Right lobe of liver (tissue), 6 donors: ENCODE data around the gene TGFBR1. TPM values are rescaled to one million over a fixed set of nuclear protein-coding genes. Genes with fewer than 3 reads are reported as not detected.

Experiments used
- ATAC-seq, 4 donors: fragments of 200-7000 bp; cut with Tn5 transposase; one replicate each; pipeline ENCODE4 v1.9.1; 2020; ENCODE audit warnings: mild to moderate bottlenecking in 4 of 4, moderate library complexity in 4 of 4
- DNase-seq, 3 donors: peaks; one replicate each; pipeline ENCODE4 v3.0.0-alpha.2; 2020
- H3K27ac ChIP-seq, 3 donors: fragments of 200-600 bp; one replicate each; pipeline ENCODE4 v1.8.0; 2022
- H3K27me3 ChIP-seq, 2 donors: fragments of 200-600 bp; one replicate each; pipeline ENCODE4 v1.8.0; 2022
- H3K36me3 ChIP-seq, 4 donors: fragments of 200-600 bp; sonication (generic) in 1 of 4; one replicate each; pipeline versions ENCODE4 v1.5.1 to v1.8.0; 2017 to 2022; ENCODE audit warnings: control low read depth in 1 of 4
- H3K4me1 ChIP-seq, 4 donors: fragments of 200-600 bp; sonication (generic) in 1 of 4; one replicate each; pipeline versions ENCODE4 v1.5.1 to v1.8.0; 2017 to 2022; ENCODE audit warnings: control low read depth in 1 of 4
- H3K4me3 ChIP-seq, 3 donors: fragments of 200-600 bp; one replicate each; pipeline ENCODE4 v1.8.0; 2022
- H3K9me3 ChIP-seq, 4 donors: fragments of 200-600 bp; sonication (generic) in 1 of 4; one replicate each; pipeline versions ENCODE4 v1.5.1 to v1.8.0; 2017 to 2022; ENCODE audit warnings: control low read depth in 1 of 4
- CTCF ChIP-seq, 4 donors: fragments of 200-600 bp in 3 of 4; fragments of 450-650 bp in 1 of 4; IDR thresholded peaks; one replicate each; pipeline versions ENCODE4 v1.5.1 to v1.8.0; 2016 to 2022; ENCODE audit warnings: antibody characterized with exemption in 4 of 4, mild to moderate bottlenecking in 2 of 4
- POLR2A ChIP-seq: fragments of 450-650 bp; IDR thresholded peaks from one replicate; pipeline ENCODE4 v1.6.1; 2017; ENCODE audit warnings: antibody characterized with exemption, mild to moderate bottlenecking
- WGBS: methylation state at CpG from one replicate; pipeline ENCODE4 v1.1.6; 2018; ENCODE audit warnings: low coverage, low lambda C conversion rate; ENCODE audit not compliant: insufficient coverage; ENCODE audit errors: missing lambda C conversion rate; 5-methylcytosine and 5-hydroxymethylcytosine counted together
- intact Hi-C, 2 donors: fragments of 100-400 bp; cut with DNase I; formaldehyde crosslinking; loops; one replicate each; pipeline versions ENCODE4 v1.11.2 to v1.14.1; 2022
- total RNA-seq, 6 experiments: library from RNA; depleted of rRNA in 2 of 6; stranded (reverse); fragments of >200 nt in 2 of 6; fragmentation: NEBNext Ultra II Directional in 3 of 6; extraction: Animal tissue kit (Norgen Biotek cat#: 25700) in 3 of 6; gene quantifications; one replicate each; pipeline versions ENCODE4 v1.1.0 to v1.2.4, GENCODE V29; 2016 to 2023
- donor health status: DM: no; HTN: yes; CAD: no.
- donor health status: DM: no; HTN: no; CAD: no.
- donor health status: DM: no; HTN: no; CAD: no.
- donor health status: DM: no; HTN: yes; CAD: no.
- donor health status: DM: no; HTN: yes; CAD: no.

Gene TGFBR1
- total RNA-seq, 6 experiments from 2014 or later, result 9.6 to 26.4 (median 13.4) TPM

GRCh38 chr9:99063522-99063921, 41.4 kb upstream of the TGFBR1 start:
- no peaks in the 10 kb centered on the region for H3K9me3 ChIP-seq
- DNase-seq, result no peak
- H3K36me3 ChIP-seq, result no peaks in the 10 kb centered on the region
- no peak overlapping the region for H3K4me3 ChIP-seq
- H3K27me3 ChIP-seq, result no peaks in the 10 kb centered on the region
- TF ChIP-seq CTCF (IDR thresholded peaks at IDR 0.05), result no peak
- TF ChIP-seq POLR2A, result no peak
- 91% methylated on average over 1 of the region's 1 CpG for WGBS
- peak in 2 of 4 donors; percentile 21 to 74 for ATAC-seq
- intact Hi-C loops, result no loop called here
- H3K4me1 ChIP-seq, result no peaks in the 10 kb centered on the region
- no peak overlapping the region for H3K27ac ChIP-seq

DNA sequence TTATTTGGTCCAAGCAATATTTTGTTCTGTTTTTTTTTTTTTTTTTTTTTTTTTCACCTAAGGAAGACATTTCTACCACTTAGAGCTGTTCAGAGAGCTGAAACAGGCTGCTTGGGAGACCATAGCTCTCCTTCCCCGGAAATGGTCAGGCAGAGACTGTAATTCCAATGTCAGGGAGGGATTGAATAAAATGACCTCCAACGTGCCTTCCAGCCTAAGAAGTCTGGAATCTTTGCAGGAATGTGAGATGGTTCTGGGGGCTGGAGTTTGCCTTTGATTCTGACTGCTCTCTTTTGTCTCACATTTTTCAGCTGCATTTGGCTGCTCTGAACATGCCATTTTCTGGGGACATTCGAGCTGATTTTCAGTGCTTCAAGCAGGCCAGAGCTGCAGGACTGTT, 38.3 kb upstream of the TGFBR1 start:
- H3K4me1 ChIP-seq, result no peaks in the 10 kb centered on the region
- H3K4me3 ChIP-seq, result no peak overlapping the region
- ATAC-seq, result no peak
- 25% methylated on average over 1 of the region's 3 CpGs for WGBS
- no peak overlapping the region for H3K27ac ChIP-seq
- DNase-seq, result no peak
- no peaks in the 10 kb centered on the region for H3K9me3 ChIP-seq
- H3K36me3 ChIP-seq, result no peaks in the 10 kb centered on the region
- intact Hi-C loops, result no loop called here
- no peaks in the 10 kb centered on the region for H3K27me3 ChIP-seq
- TF ChIP-seq POLR2A (no peak), CTCF (IDR thresholded peaks at IDR 0.05) (no peak)

DNA sequence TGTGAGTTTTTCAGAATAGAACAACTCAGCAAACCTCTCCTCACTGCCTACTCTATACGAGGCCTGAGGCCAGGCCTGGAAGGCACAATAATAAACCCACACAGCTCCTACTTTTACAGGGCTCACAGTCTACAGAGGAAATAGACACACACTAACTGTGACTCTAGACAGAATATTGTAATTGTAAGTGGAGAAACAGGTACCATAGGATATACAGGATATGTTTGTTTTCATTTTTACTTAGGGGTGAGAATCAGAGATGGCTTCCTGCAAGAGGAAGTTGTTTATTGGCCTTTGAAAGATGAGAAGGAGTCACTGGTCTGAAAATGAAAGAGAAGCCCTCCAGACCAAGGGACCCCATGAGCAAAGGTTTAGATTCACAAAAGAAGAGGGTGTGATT, 35.8 kb upstream of the TGFBR1 start:
- WGBS, result 83% methylated on average over 1 of the region's 1 CpG
- intact Hi-C loops, result no loop called here
- Histone ChIP-seq H3K4me3 (no peak overlapping the region), H3K4me1 (no peaks in the 10 kb centered on the region), H3K9me3 (no peaks in the 10 kb centered on the region), H3K27me3 (no peaks in the 10 kb centered on the region), H3K36me3 (no peaks in the 10 kb centered on the region), H3K27ac (no peak overlapping the region)
- DNase-seq (no peak), ATAC-seq (no peak)
- no peak for TF ChIP-seq POLR2A

DNA sequence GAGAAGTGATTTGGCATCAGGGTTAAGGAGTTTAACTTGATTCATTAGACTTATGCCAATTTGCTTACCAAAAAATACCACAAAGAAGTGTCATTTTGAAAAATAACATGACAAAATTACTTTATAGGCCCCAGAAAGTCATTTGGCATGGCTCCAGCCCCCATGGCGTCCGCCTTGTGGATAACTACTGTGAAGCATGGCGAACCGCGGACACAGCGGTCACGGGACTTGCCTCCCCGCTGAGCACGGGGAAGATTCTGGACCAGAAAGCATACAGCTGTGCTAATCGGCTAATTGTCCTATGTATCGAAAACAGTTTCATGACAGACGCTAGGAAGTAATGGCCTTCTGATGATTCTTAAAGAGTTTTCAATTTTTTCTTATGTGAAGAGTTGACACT, 35.4 kb upstream of the TGFBR1 start:
- DNase-seq (no peak), ATAC-seq (no peak)
- no peaks in the 10 kb centered on the region for H3K9me3 ChIP-seq
- no peak for TF ChIP-seq POLR2A
- no peak for TF ChIP-seq CTCF (IDR thresholded peaks at IDR 0.05)
- intact Hi-C loops, result no loop called here
- H3K4me1 ChIP-seq, result no peaks in the 10 kb centered on the region
- H3K27me3 ChIP-seq, result no peaks in the 10 kb centered on the region
- no peaks in the 10 kb centered on the region for H3K36me3 ChIP-seq
- H3K4me3 ChIP-seq, result no peak overlapping the region
- H3K27ac ChIP-seq, result no peak overlapping the region
- WGBS, result 93% methylated on average over 10 of the region's 12 CpGs

GRCh38 chr9:99070681-99071080, 34.2 kb upstream of the TGFBR1 start:
- Histone ChIP-seq H3K4me1 (no peaks in the 10 kb centered on the region), H3K27me3 (no peaks in the 10 kb centered on the region), H3K4me3 (no peak overlapping the region), H3K27ac (no peak overlapping the region), H3K36me3 (no peaks in the 10 kb centered on the region), H3K9me3 (no peaks in the 10 kb centered on the region)
- intact Hi-C loops, result no loop called here
- no peak for DNase-seq
- TF ChIP-seq CTCF (IDR thresholded peaks at IDR 0.05), result no peak
- no peak for TF ChIP-seq POLR2A
- 74% methylated on average over 6 of the region's 6 CpGs for WGBS
- ATAC-seq, result no peak
